K562 (cell line): ENCODE data around the gene MBD3. TPM values are rescaled to one million over a fixed set of nuclear protein-coding genes. Genes with fewer than 3 reads are reported as not detected.

ENCODE experiments used
- CHD7 ChIP-seq: fragments of 200-600 bp; sonication (generic); IDR thresholded peaks from one replicate; pipeline ENCODE4 v1.6.1; 2012; ENCODE audit warnings: mild to moderate bottlenecking, low read depth, low read length, inconsistent platforms
- NR2C2 ChIP-seq, 2 experiments: fragments of 200-800 bp in 1 of 2; sonication (Bioruptor generic) in 1 of 2; sonication (generic) in 1 of 2; formaldehyde crosslinking in 1 of 2; IDR thresholded peaks; 2 replicates each; pipeline versions ENCODE4 v1.6.1 to v1.8.0; 2016 to 2022; ENCODE audit warnings: mild to moderate bottlenecking in 1 of 2, missing compliant biosample characterization in 1 of 2, missing genetic modification characterization in 1 of 2, missing genetic modification reagents in 1 of 2
- OTX1 ChIP-seq: fragments of 450-650 bp; formaldehyde crosslinking; IDR thresholded peaks from 2 replicates; pipeline ENCODE4 v1.4.0; 2022; ENCODE audit warnings: mild to moderate bottlenecking
- polyA plus RNA-seq, 8 experiments: library from polyadenylated mRNA; depleted of rRNA in 4 of 8; stranded (reverse) in 5 of 8; unstranded in 3 of 8; fragments of >200 nt; fragmentation: Nextera tagmentation in 2 of 8; fragmentation: Illumina TruSeq in 1 of 8; extraction: Ambion mirVana in 2 of 8; extraction: Trizol in 1 of 8; gene quantifications; 2 replicates each; pipeline versions ENCODE4 v1.2.1 to v1.2.3, GENCODE V29; 2011 to 2014; ENCODE audit warnings: inconsistent platforms in 1 of 8, missing spikeins in 1 of 8
- total RNA-seq, 7 experiments: library from RNA; depleted of rRNA in 6 of 7; stranded (reverse); fragments of >200 nt in 6 of 7; fragmentation: Illumina TruSeq in 2 of 7; extraction: Trizol in 2 of 7; gene quantifications; 2 replicates each; pipeline versions ENCODE4 v1.2.1 to v1.2.3, GENCODE V29; 2011 to 2021; ENCODE audit warnings: low replicate concordance in 1 of 7
- TF ChIP-seq, protein P1 (sequence below): fragments of 150-350 bp; IDR thresholded peaks from 2 replicates; pipeline ENCODE4 v1.6.1; 2014; ENCODE audit warnings: low read depth, mild to moderate bottlenecking, low read length, borderline replicate concordance

The MBD3 gene
- total and polyA plus RNA-seq, 9 of the 15 experiments (the other 6 are each of a cell fraction or from before 2014, with no cell fraction given), result 0.24 to 137 (median 30.9) TPM

DNA sequence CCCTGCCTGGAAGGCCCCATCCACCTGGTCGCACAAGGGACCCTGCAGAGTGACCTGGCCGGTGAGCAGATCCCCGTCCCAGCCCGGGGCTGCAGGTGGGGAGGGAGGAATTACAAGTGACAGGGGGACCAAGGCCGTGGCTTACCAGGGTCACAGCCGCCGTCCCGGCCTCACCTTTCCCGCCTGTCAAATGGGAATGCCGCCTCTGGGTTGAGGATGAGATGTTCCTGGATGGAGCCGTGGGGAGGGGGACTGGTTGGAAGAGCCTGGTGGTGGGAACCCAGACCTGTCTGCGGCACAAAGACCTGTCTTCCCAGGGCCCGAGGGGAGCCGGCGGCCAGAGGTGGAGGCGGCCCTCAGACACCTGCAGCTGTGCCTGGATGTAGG, 63.2 kb downstream of the MBD3 start (continued):
- TF ChIP-seq NR2C2 (CRISPR knock-in tag; IDR thresholded peaks at IDR 0.05) (no peak), NR2C2 (tag; IDR thresholded peaks at IDR 0.05) (no peak), OTX1 (CRISPR knock-in tag) (no peak), CHD7 (no peak)
- TF ChIP-seq, protein P1, sequence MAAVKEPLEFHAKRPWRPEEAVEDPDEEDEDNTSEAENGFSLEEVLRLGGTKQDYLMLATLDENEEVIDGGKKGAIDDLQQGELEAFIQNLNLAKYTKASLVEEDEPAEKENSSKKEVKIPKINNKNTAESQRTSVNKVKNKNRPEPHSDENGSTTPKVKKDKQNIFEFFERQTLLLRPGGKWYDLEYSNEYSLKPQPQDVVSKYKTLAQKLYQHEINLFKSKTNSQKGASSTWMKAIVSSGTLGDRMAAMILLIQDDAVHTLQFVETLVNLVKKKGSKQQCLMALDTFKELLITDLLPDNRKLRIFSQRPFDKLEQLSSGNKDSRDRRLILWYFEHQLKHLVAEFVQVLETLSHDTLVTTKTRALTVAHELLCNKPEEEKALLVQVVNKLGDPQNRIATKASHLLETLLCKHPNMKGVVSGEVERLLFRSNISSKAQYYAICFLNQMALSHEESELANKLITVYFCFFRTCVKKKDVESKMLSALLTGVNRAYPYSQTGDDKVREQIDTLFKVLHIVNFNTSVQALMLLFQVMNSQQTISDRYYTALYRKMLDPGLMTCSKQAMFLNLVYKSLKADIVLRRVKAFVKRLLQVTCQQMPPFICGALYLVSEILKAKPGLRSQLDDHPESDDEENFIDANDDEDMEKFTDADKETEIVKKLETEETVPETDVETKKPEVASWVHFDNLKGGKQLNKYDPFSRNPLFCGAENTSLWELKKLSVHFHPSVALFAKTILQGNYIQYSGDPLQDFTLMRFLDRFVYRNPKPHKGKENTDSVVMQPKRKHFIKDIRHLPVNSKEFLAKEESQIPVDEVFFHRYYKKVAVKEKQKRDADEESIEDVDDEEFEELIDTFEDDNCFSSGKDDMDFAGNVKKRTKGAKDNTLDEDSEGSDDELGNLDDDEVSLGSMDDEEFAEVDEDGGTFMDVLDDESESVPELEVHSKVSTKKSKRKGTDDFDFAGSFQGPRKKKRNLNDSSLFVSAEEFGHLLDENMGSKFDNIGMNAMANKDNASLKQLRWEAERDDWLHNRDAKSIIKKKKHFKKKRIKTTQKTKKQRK, result no peak
